Measurements from ENCODE around the gene LIN7C. TPM values are rescaled to one million over a fixed set of nuclear protein-coding genes. Genes with fewer than 3 reads are reported as not detected.
A peak's percentile ranks its signal among the peaks of the same experiment; 100 is the strongest.

LIN7C gene
- total RNA-seq, 2 experiments from 2014 or later: 27.6 to 28.7 TPM

GRCh38 chr11:27505781-27506180, 788 bp downstream of the LIN7C start:
- POLR2A ChIA-PET: interaction anchor here (0.6 kb wide), 1 partner anchor 122 kb away, joined by 3 read pairs; no protein-coding TSS in a partner anchor
- intact Hi-C loops (cut with micrococcal nuclease): loop anchor here (1.0 kb wide), 4 partner anchors 8 to 603 kb away; partner anchors contain the start of genes CCDC34, KIF18A, LGR4 and METTL15
- H3K27me3 Mint-ChIP-seq: no peaks in the 10 kb centered on the region
- DNase-seq: no peak
- H3K4me1 Mint-ChIP-seq (ENCODE audit: low read depth): peaks cover 40% of the 10 kb centered on the region
- H3K27ac Mint-ChIP-seq: peak overlapping the region; percentile 93
- peak overlapping the region; percentile 100 for H3K4me3 Mint-ChIP-seq
- peaks cover 3% of the 10 kb centered on the region for H3K36me3 Mint-ChIP-seq
- H3K9me3 Mint-ChIP-seq: no peaks in the 10 kb centered on the region
- CTCF ChIA-PET: no interaction called here

- H3K4me1 Mint-ChIP-seq (ENCODE audit: low read depth): peaks cover 42% of the 10 kb centered on the region
- intact Hi-C loops (cut with micrococcal nuclease): no loop called here
- POLR2A ChIA-PET: no interaction called here
- no peaks in the 10 kb centered on the region for H3K27me3 Mint-ChIP-seq
- H3K9me3 Mint-ChIP-seq: no peaks in the 10 kb centered on the region
- peaks cover 12% of the 10 kb centered on the region for H3K36me3 Mint-ChIP-seq
- H3K4me3 Mint-ChIP-seq: no peak overlapping the region
- H3K27ac Mint-ChIP-seq: no peak overlapping the region
- CTCF ChIA-PET: no interaction called here
- DNase-seq: no peak
Measured at GRCh38 chr11:27504205-27504604, 2.4 kb downstream of the LIN7C start.

GRCh38 chr11:27501100-27501499, 5.5 kb downstream of the LIN7C start:
- DNase-seq: no peak
- ChIA-PET CTCF (interaction anchor here (0.6 to 6.3 kb wide), 3 partner anchors 14 to 317 kb away, joined by 3 to 75 read pairs (median 7); no protein-coding TSS in a partner anchor), POLR2A (no interaction called here)
- no peak overlapping the region for H3K27ac Mint-ChIP-seq
- H3K36me3 Mint-ChIP-seq: peaks cover 25% of the 10 kb centered on the region
- H3K27me3 Mint-ChIP-seq: no peaks in the 10 kb centered on the region
- H3K4me1 Mint-ChIP-seq (ENCODE audit: low read depth): peaks cover 39% of the 10 kb centered on the region
- no peak overlapping the region for H3K4me3 Mint-ChIP-seq
- intact Hi-C loops (cut with micrococcal nuclease): no loop called here
- no peaks in the 10 kb centered on the region for H3K9me3 Mint-ChIP-seq

- H3K9me3 Mint-ChIP-seq: no peaks in the 10 kb centered on the region
- POLR2A ChIA-PET: no interaction called here
- no peak for DNase-seq
- intact Hi-C loops (cut with micrococcal nuclease): loop anchor here (1.0 to 5.0 kb wide), 2 partner anchors 8 to 746 kb away; partner anchors contain the start of gene LIN7C
- no peaks in the 10 kb centered on the region for H3K27me3 Mint-ChIP-seq
- peaks cover 27% of the 10 kb centered on the region for H3K36me3 Mint-ChIP-seq
- CTCF ChIA-PET: interaction anchor here (1.0 to 6.3 kb wide), 10 partner anchors 9 to 314 kb away, joined by 3 to 75 read pairs (median 4); partner anchors contain the start of gene LGR4
- H3K4me1 Mint-ChIP-seq (ENCODE audit: low read depth): peaks cover 24% of the 10 kb centered on the region
- no peak overlapping the region for H3K27ac Mint-ChIP-seq
- no peak overlapping the region for H3K4me3 Mint-ChIP-seq
Measured at GRCh38 chr11:27497911-27498310, 8.7 kb downstream of the LIN7C start.

GRCh38 chr11:27497284-27497866, 9.2 kb downstream of the LIN7C start:
- POLR2A ChIA-PET: no interaction called here
- H3K27me3 Mint-ChIP-seq: no peaks in the 10 kb centered on the region
- DNase-seq: no peak
- H3K4me1 Mint-ChIP-seq (ENCODE audit: low read depth): peaks cover 21% of the 10 kb centered on the region
- no peak overlapping the region for H3K4me3 Mint-ChIP-seq
- intact Hi-C loops (cut with micrococcal nuclease): loop anchor here (1.0 to 5.0 kb wide), 2 partner anchors 9 to 745 kb away; partner anchors contain the start of gene LIN7C
- H3K9me3 Mint-ChIP-seq: no peaks in the 10 kb centered on the region
- no peak overlapping the region for H3K27ac Mint-ChIP-seq
- CTCF ChIA-PET: interaction anchor here (0.8 to 6.3 kb wide), 9 partner anchors 10 to 314 kb away, joined by 3 to 75 read pairs (median 3); partner anchors contain the start of gene LGR4
- H3K36me3 Mint-ChIP-seq: peaks cover 25% of the 10 kb centered on the region

- ChIA-PET CTCF (interaction anchor here (0.7 to 6.3 kb wide), 10 partner anchors 9 to 313 kb away, joined by 3 to 75 read pairs (median 4); partner anchors contain the start of gene LGR4), POLR2A (no interaction called here)
- Mint-ChIP-seq H3K9me3 (no peaks in the 10 kb centered on the region), H3K36me3 (peaks cover 27% of the 10 kb centered on the region), H3K27ac (no peak overlapping the region), H3K4me1 (ENCODE audit: low read depth) (peaks cover 13% of the 10 kb centered on the region), H3K4me3 (no peak overlapping the region), H3K27me3 (no peaks in the 10 kb centered on the region)
- intact Hi-C loops (cut with micrococcal nuclease): loop anchor here (5.0 kb wide), 1 partner anchor 744 kb away; no protein-coding TSS in a partner anchor
- DNase-seq: no peak
Measured at GRCh38 chr11:27496461-27496860, 10.1 kb downstream of the LIN7C start.

- POLR2A ChIA-PET: no interaction called here
- intact Hi-C loops (cut with micrococcal nuclease): loop anchor here (5.0 kb wide), 1 partner anchor 744 kb away; no protein-coding TSS in a partner anchor
- DNase-seq: no peak
- no peaks in the 10 kb centered on the region for H3K27me3 Mint-ChIP-seq
- no peak overlapping the region for H3K27ac Mint-ChIP-seq
- no peak overlapping the region for H3K4me3 Mint-ChIP-seq
- peaks cover 13% of the 10 kb centered on the region for H3K4me1 Mint-ChIP-seq (ENCODE audit: low read depth)
- CTCF ChIA-PET: interaction anchor here (0.7 to 6.3 kb wide), 9 partner anchors 9 to 312 kb away, joined by 3 to 75 read pairs (median 5); partner anchors contain the start of gene LGR4
- H3K9me3 Mint-ChIP-seq: no peaks in the 10 kb centered on the region
- H3K36me3 Mint-ChIP-seq: peaks cover 29% of the 10 kb centered on the region
Measured at GRCh38 chr11:27495710-27496300, 10.8 kb downstream of the LIN7C start.

GRCh38 chr11:27489092-27489491, 17.5 kb downstream of the LIN7C start:
- intact Hi-C loops (cut with micrococcal nuclease): no loop called here
- no peak for DNase-seq
- no peaks in the 10 kb centered on the region for H3K4me1 Mint-ChIP-seq (ENCODE audit: low read depth)
- H3K9me3 Mint-ChIP-seq: no peaks in the 10 kb centered on the region
- no peaks in the 10 kb centered on the region for H3K27me3 Mint-ChIP-seq
- no peak overlapping the region for H3K4me3 Mint-ChIP-seq
- H3K36me3 Mint-ChIP-seq: peaks cover 7% of the 10 kb centered on the region
- CTCF ChIA-PET: interaction anchor here (5.3 kb wide), 1 partner anchor 9 kb away, joined by 75 read pairs; no protein-coding TSS in a partner anchor
- H3K27ac Mint-ChIP-seq: no peak overlapping the region
- POLR2A ChIA-PET: no interaction called here

- POLR2A ChIA-PET: no interaction called here
- no peaks in the 10 kb centered on the region for H3K27me3 Mint-ChIP-seq
Measured at GRCh38 chr11:27487706-27488105, 18.9 kb downstream of the LIN7C start.

GRCh38 chr11:27485930-27486773, 20.4 kb downstream of the LIN7C start:
- POLR2A ChIA-PET: no interaction called here
- no peak overlapping the region for H3K27ac Mint-ChIP-seq

More at GRCh38 chr11:27487706-27488105, 18.9 kb downstream of the LIN7C start:
- H3K36me3 Mint-ChIP-seq: peaks cover 7% of the 10 kb centered on the region
- intact Hi-C loops (cut with micrococcal nuclease): loop anchor here (2.0 kb wide), 1 partner anchor 1191 kb away; no protein-coding TSS in a partner anchor
- CTCF ChIA-PET: interaction anchor here (0.6 to 5.3 kb wide), 6 partner anchors 10 to 304 kb away, joined by 3 to 75 read pairs (median 4); no protein-coding TSS in a partner anchor
- H3K4me3 Mint-ChIP-seq: no peak overlapping the region
- no peak overlapping the region for H3K27ac Mint-ChIP-seq
- DNase-seq: no peak
- H3K4me1 Mint-ChIP-seq (ENCODE audit: low read depth): no peaks in the 10 kb centered on the region
- H3K9me3 Mint-ChIP-seq: no peaks in the 10 kb centered on the region

GRCh38 chr11:27482793-27483192, 23.8 kb downstream of the LIN7C start:
- Mint-ChIP-seq H3K27me3 (no peaks in the 10 kb centered on the region), H3K4me3 (no peak overlapping the region), H3K4me1 (ENCODE audit: low read depth) (no peaks in the 10 kb centered on the region), H3K36me3 (no peaks in the 10 kb centered on the region), H3K27ac (no peak overlapping the region), H3K9me3 (no peaks in the 10 kb centered on the region)
- intact Hi-C loops (cut with micrococcal nuclease): no loop called here
- ChIA-PET CTCF (interaction anchor here (0.5 to 1.4 kb wide), 2 partner anchors 53 to 299 kb away, joined by 4 read pairs; no protein-coding TSS in a partner anchor), POLR2A (no interaction called here)
- no peak for DNase-seq

More at GRCh38 chr11:27485930-27486773, 20.4 kb downstream of the LIN7C start:
- Mint-ChIP-seq H3K9me3 (no peaks in the 10 kb centered on the region), H3K36me3 (peaks cover 4% of the 10 kb centered on the region), H3K27me3 (no peaks in the 10 kb centered on the region), H3K4me1 (ENCODE audit: low read depth) (no peaks in the 10 kb centered on the region), H3K4me3 (no peak overlapping the region)
- CTCF ChIA-PET: interaction anchor here (0.6 to 5.3 kb wide), 37 partner anchors 9 to 1199 kb away, joined by 3 to 103 read pairs (median 4); no protein-coding TSS in a partner anchor
- intact Hi-C loops (cut with micrococcal nuclease): loop anchor here (1.0 to 2.0 kb wide), 3 partner anchors 282 to 1189 kb away; no protein-coding TSS in a partner anchor
- no peak for DNase-seq

Measured in activated CD4-positive, alpha-beta memory T cell treated with anti-CD3 and anti-CD28 coated beads for 36 hours (primary cell).